CD4-positive, alpha-beta T cell treated with Interleukin-15 for 4 hours (primary cell): Measurements from ENCODE around the gene SH2D7.
"Not testable (repeated sequence)": the region's sequence is repeated elsewhere in the genome, so short reads cannot be mapped to it uniquely, and the experiment has no call there.

Experiments used
- DNase-seq: peaks from one replicate; pipeline ENCODE4 v3.0.0-alpha.2; 2020; ENCODE audit warnings: low spot score

Gene SH2D7

DNA sequence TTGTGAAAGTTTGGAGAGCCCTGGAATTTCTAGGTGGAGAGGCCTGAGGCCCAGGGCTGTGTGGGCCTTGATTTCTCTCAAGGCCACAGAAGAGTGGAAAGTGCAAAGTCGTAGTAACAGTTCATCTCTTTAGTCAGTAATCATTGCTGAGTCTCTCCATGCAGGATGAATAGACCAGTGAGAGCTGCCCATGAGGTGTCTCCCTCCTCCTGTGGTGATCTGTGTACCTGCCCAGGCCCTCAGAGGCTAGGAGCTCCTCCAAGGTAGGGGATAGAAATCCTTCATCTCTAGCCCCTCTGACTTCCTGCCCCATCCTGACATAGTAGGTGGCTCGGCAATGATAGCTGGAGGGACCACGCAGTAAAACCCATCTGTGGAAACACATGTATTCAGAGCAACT is 50.0 kb downstream of the SH2D7 start:
- no peak for DNase-seq

DNA sequence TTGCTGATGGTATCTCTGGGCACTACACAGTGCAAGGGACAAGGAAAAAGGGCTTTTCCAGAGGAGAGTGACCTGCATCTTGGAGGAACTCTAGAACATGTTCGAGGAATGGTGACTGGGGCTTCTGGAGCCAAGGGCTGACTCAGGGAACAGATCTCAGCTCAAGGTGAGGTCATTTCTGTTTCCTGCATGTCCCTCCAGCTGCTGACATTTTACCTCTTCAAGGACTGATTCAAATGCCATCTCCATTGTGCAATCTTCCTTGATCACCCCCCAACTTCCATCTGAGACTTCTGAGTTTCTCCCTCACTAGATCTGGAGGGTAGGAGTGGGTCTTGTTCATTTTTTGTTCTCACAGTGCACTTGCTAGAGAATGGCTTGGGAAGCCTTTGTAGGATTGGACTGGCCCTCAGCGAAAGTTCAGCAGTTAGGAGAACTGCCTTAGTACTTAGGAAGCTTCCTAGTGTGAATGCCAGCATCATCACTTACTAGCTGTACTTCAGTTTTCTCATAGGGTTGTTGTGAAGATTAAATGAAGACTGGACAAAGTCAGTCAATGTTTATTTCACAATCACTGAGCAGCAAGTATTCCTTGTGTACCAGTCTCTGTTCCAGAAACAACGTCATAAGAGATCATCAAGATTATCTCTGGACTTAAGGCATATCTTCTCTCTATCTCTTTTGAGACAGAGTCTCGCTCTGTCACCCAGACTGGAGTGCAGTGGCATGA is 54.2 kb downstream of the SH2D7 start:
- no peak for DNase-seq

- DNase-seq, result no peak
Observed at GRCh38 chr15:78147566-78147965, 55.2 kb downstream of the SH2D7 start.

DNA sequence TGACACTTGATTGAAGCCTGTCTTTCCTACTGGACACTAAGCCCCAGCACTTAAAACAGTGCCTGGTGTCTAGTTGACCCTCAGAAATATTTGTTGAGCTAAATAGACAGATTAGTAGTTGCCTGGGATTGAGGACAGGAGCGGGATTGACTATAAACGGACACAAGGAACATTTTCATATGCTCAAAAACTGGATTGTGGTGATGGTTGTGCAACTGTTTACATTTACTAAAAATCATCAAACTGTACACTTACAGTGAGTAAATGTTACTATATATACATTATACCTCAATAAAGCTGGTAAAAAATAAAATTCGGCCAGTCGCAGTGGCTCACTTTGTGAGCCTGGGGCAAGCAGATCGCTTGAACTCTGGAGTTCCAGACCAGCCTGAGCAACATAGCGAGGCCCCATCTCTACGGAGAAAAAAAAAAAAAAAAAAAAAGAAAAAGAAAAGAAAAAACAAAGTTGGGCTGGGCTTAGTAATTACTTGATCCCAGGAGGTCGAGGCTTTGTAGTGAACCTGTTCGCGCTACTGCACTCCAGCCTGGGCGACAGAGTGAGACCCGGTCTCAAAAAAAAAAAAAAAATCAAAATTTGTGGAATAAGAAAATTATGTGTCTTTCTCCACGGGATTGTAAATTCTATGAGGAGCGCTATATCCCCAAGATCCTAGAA is 56.2 kb downstream of the SH2D7 start:
- DNase-seq, result no peak

DNA sequence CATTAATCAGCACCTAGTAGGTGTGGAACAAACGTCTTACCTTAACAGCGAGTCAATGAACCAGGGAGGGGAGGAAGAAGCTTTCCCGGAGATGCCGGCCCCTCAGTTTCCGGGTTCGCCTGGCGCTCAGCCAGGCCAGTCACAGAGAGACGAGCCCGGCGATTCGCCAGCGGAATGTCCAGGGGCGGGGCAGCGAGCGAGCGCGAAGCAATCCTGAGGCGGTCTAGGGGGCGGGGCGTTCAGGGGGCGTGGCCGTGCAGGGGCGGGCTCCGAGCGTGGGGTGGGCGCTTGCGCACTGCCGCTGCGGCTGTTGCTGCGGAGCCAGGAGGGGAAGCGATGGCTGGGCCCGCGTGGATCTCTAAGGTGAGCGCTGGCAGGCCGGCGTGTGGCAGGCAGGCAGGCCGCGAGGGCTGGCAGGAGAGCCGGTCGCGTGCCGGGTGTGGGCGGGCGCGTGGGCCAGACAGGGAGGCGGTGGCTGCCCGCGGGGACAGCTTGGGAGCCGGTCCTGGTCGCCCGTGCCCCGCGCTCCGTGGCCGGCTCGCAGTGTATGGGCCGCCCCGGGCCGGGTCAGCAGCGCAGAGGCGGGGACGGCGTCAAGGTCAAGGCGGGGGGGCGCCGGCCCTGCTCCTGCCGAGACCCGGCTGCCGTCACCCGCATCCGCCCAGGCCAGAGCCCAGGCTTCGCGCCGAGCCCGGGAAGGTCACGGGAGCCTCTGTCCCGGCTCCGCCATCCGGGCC is 56.9 kb downstream of the SH2D7 start, which contains the start of gene IDH3A:
Gene IDH3A, plus strand, starts transcription at position 295 of the 737 bp plus-strand sequence. Its CDS starts 42 bp downstream, at position 337.
- DNase-seq, result peak; percentile 99

- no peak for DNase-seq
Observed at GRCh38 chr15:78149805-78150751, 57.7 kb downstream of the SH2D7 start.

- DNase-seq, result not testable (repeated sequence)
Observed at GRCh38 chr15:78151075-78151474, 58.7 kb downstream of the SH2D7 start.
